Heart left ventricle (tissue), 13 donors: ENCODE data around the gene SP140.

ENCODE experiments used
- POLR2A ChIP-seq, 2 donors: fragments of 450-650 bp; IDR thresholded peaks; one replicate each; pipeline ENCODE4 v1.6.1; 2017; ENCODE audit warnings: antibody characterized with exemption in 2 of 2, mild to moderate bottlenecking in 2 of 2, moderate library complexity in 2 of 2
- TF ChIP-seq, protein P1 (sequence below), 12 donors: fragments of 200-600 bp; sonication (generic) in 4 of 12; IDR thresholded peaks; one replicate each; pipeline versions ENCODE4 v1.5.0 to v1.8.0; 2018 to 2022; ENCODE audit warnings: antibody characterized with exemption in 12 of 12, mild to moderate bottlenecking in 5 of 12
- donor health status: ischemic (EF 13 %, LVEDD 7.1; RV severe dilation, severe dysfunction).
- donor health status: DM: no; HTN: yes; CAD: no.
- donor health status: DM: no; HTN: no; CAD: no.
- donor health status: ischemic (EF 25% LVEDD 6.9; RV normal size, moderate dysfunction).
- donor health status: ischemic (EF 25% LVEDD 5.7; RV mildly dilated, moderate dysfunction).
- donor health status: ischemic (EF 35%, LVEDD 5.7; RV mildly dilated, moderate dysfunction).
- donor health status: nonischemic (EF 11% LVEDD 7.7; RV severe dilation, severe dysfunction).
- donor health status: DM: yes; HTN: yes; CAD: no.
- donor health status: PGD.
- donor health status: ischemic (EF 29% LVEDD 5.4; RV normal size, mild dysfunction).
- donor health status: nonischemic (EF 23%, LVEDD 6.1; RV moderate dilation, normal function).

DNA sequence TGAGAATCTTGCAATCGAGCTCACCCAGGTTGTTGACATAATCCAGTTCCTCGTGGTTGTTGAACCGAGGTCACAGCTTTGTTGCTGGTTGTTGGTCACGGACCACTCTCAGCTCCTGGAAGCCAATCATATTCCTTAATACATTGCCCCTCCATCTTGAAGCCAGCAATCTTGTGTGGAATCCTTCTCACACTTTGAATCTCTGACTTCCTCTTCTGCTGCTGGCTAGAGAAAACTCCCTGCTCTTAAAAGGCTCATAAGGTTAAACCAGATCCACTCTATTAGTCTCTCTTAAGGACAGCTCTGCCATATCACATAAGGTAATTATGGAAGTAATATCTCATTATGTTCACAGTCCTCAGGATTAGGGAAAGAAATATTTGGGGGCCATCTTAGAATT lies 41.1 kb downstream of the SP140 start:
- TF ChIP-seq, protein P1, sequence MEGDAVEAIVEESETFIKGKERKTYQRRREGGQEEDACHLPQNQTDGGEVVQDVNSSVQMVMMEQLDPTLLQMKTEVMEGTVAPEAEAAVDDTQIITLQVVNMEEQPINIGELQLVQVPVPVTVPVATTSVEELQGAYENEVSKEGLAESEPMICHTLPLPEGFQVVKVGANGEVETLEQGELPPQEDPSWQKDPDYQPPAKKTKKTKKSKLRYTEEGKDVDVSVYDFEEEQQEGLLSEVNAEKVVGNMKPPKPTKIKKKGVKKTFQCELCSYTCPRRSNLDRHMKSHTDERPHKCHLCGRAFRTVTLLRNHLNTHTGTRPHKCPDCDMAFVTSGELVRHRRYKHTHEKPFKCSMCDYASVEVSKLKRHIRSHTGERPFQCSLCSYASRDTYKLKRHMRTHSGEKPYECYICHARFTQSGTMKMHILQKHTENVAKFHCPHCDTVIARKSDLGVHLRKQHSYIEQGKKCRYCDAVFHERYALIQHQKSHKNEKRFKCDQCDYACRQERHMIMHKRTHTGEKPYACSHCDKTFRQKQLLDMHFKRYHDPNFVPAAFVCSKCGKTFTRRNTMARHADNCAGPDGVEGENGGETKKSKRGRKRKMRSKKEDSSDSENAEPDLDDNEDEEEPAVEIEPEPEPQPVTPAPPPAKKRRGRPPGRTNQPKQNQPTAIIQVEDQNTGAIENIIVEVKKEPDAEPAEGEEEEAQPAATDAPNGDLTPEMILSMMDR (IDR thresholded peaks at IDR 0.05), result no peak
- TF ChIP-seq POLR2A (IDR thresholded peaks at IDR 0.05), result no peak
